GM23338 (cell line): ENCODE results near the gene CLSTN2. TPM values are rescaled to one million over a fixed set of nuclear protein-coding genes. Genes with fewer than 3 reads are reported as not detected.

Experiments used
- ATAC-seq: fragments of 200-7000 bp; cut with Tn5 transposase; 3 replicates; pipeline ENCODE4 v1.9.1; 2020
- DNase-seq: peaks from one replicate; pipeline ENCODE4 v3.0.0-alpha.2; 2015; ENCODE audit warnings: low spot score
- H2AFZ ChIP-seq: fragments of 200-600 bp; sonication (generic); 2 replicates; pipeline ENCODE4 v1.8.0; 2016; ENCODE audit warnings: antibody characterized with exemption, mild to moderate bottlenecking, moderate library complexity
- H3F3A ChIP-seq: fragments of 200-600 bp; sonication (generic); replicated peaks from 2 replicates; pipeline ENCODE4 v1.8.0; 2017; ENCODE audit warnings: antibody characterized with exemption, mixed run types, low read depth
- H3K27ac ChIP-seq: fragments of 200-600 bp; sonication (generic); 2 replicates; pipeline ENCODE4 v1.6.1; 2016; ENCODE audit warnings: low read depth
- H3K27me3 ChIP-seq: fragments of 200-600 bp; sonication (generic); 2 replicates; pipeline ENCODE4 v1.8.0; 2016; ENCODE audit warnings: mild to moderate bottlenecking, mixed run types, moderate library complexity; ENCODE audit not compliant: insufficient read depth
- H3K36me3 ChIP-seq: fragments of 200-600 bp; sonication (generic); 2 replicates; pipeline ENCODE4 v1.8.0; 2016; ENCODE audit warnings: mild to moderate bottlenecking; ENCODE audit not compliant: insufficient read depth
- H3K4me1 ChIP-seq: fragments of 200-600 bp; sonication (generic); 2 replicates; pipeline ENCODE4 v1.8.0; 2016; ENCODE audit warnings: mild to moderate bottlenecking, moderate library complexity; ENCODE audit not compliant: insufficient read depth
- H3K4me2 ChIP-seq: fragments of 200-600 bp; sonication (generic); 2 replicates; pipeline ENCODE4 v1.7.1; 2017; ENCODE audit warnings: mixed run types
- H3K4me3 ChIP-seq: fragments of 200-600 bp; sonication (generic); 2 replicates; pipeline ENCODE4 v1.6.1; 2016; ENCODE audit warnings: mixed run types
- H3K79me2 ChIP-seq: fragments of 200-600 bp; sonication (generic); replicated peaks from 2 replicates; pipeline ENCODE4 v1.8.0; 2017; ENCODE audit warnings: mild to moderate bottlenecking; ENCODE audit not compliant: insufficient read depth
- H3K9me2 ChIP-seq: fragments of 200-600 bp; sonication (generic); 2 replicates; pipeline ENCODE4 v1.8.0; 2017; ENCODE audit not compliant: insufficient read depth
- H4K20me1 ChIP-seq: fragments of 200-600 bp; sonication (generic); replicated peaks from 2 replicates; pipeline ENCODE4 v1.8.0; 2017; ENCODE audit warnings: mild to moderate bottlenecking; ENCODE audit not compliant: insufficient read depth
- H3K27ac Mint-ChIP-seq: 2 replicates; pipeline ENCODE4 v1.8.0; 2020; ENCODE audit warnings: inconsistent platforms, mild to moderate bottlenecking, moderate library complexity, mixed read lengths
- H3K27me3 Mint-ChIP-seq: 3 replicates; pipeline ENCODE4 v1.8.0; 2022; ENCODE audit warnings: low read depth, mild to moderate bottlenecking, moderate library complexity, mixed read lengths, inconsistent platforms; ENCODE audit not compliant: insufficient read depth, poor library complexity
- H3K36me3 Mint-ChIP-seq: 3 replicates; pipeline ENCODE4 v1.8.0; 2021; ENCODE audit warnings: low read depth, mild to moderate bottlenecking, inconsistent platforms, moderate library complexity, mixed read lengths
- H3K4me1 Mint-ChIP-seq: 3 replicates; pipeline ENCODE4 v1.8.0; 2020; ENCODE audit warnings: mild to moderate bottlenecking, inconsistent platforms, mixed read lengths
- H3K4me3 Mint-ChIP-seq: 3 replicates; pipeline ENCODE4 v1.8.0; 2021; ENCODE audit warnings: moderate library complexity, mild to moderate bottlenecking, inconsistent platforms, mixed read lengths
- H3K9me3 Mint-ChIP-seq: 3 replicates; pipeline ENCODE4 v1.8.0; 2020; ENCODE audit warnings: moderate library complexity, mild to moderate bottlenecking, inconsistent platforms, mixed read lengths
- CREB1 ChIP-seq: fragments of 250-450 bp; sonication (Bioruptor Pico); IDR thresholded peaks from 2 replicates; pipeline ENCODE4 v1.5.0; 2020; ENCODE audit warnings: low read depth, mild to moderate bottlenecking, moderate library complexity
- CTCF ChIP-seq, 2 experiments: fragments of 200-600 bp in 1 of 2; sonication (generic) in 1 of 2; conservative IDR thresholded peaks; 2 replicates each; pipeline versions ENCODE4 v1.5.1 to v1.6.1; 2016 to 2017; ENCODE audit warnings: antibody characterized with exemption in 2 of 2, low read depth in 2 of 2, mild to moderate bottlenecking in 2 of 2, moderate library complexity in 1 of 2
- ETS1 ChIP-seq: IDR thresholded peaks from 2 replicates; pipeline ENCODE4 v1.6.1; 2016; ENCODE audit warnings: antibody characterized with exemption
- EZH2 ChIP-seq: fragments of 200-600 bp; sonication (generic); IDR thresholded peaks from one replicate; pipeline ENCODE4 v1.8.0; 2017; ENCODE audit warnings: antibody characterized with exemption, mild to moderate bottlenecking, low read depth; ENCODE audit not compliant: unreplicated experiment
- EZH2phosphoT487 ChIP-seq: fragments of 200-600 bp; sonication (generic); IDR thresholded peaks from one replicate; pipeline ENCODE4 v1.8.1; 2018; ENCODE audit warnings: antibody characterized with exemption; ENCODE audit not compliant: unreplicated experiment
- JUNB ChIP-seq: IDR thresholded peaks from one replicate; pipeline ENCODE4 v1.6.1; 2016; ENCODE audit warnings: antibody characterized with exemption; ENCODE audit not compliant: unreplicated experiment
- NANOG ChIP-seq: IDR thresholded peaks from 2 replicates; pipeline ENCODE4 v1.6.1; 2016; ENCODE audit warnings: antibody characterized with exemption, borderline replicate concordance
- POLR2AphosphoS5 ChIP-seq: IDR thresholded peaks from 2 replicates; pipeline ENCODE4 v1.6.1; 2016; ENCODE audit warnings: antibody characterized with exemption, low read depth
- REST ChIP-seq: IDR thresholded peaks from one replicate; pipeline ENCODE4 v1.6.1; 2018; ENCODE audit warnings: antibody characterized with exemption; ENCODE audit not compliant: unreplicated experiment
- STAT1 ChIP-seq: IDR thresholded peaks from one replicate; pipeline ENCODE4 v1.6.1; 2016; ENCODE audit warnings: antibody characterized with exemption; ENCODE audit not compliant: unreplicated experiment
- ZNF114 ChIP-seq: fragments of 250-450 bp; sonication (Bioruptor Pico); IDR thresholded peaks from 2 replicates; pipeline ENCODE4 v1.5.0; 2020; ENCODE audit warnings: mild to moderate bottlenecking, moderate library complexity
- ZNF331 ChIP-seq: fragments of 250-450 bp; sonication (Bioruptor Pico); IDR thresholded peaks from 2 replicates; pipeline ENCODE4 v1.5.0; 2020; ENCODE audit warnings: low read depth, mild to moderate bottlenecking, moderate library complexity
- ZNF462 ChIP-seq: fragments of 250-450 bp; sonication (Bioruptor Pico); IDR thresholded peaks from 2 replicates; pipeline ENCODE4 v1.5.0; 2020; ENCODE audit warnings: mild to moderate bottlenecking, moderate library complexity
- polyA plus RNA-seq: library from polyadenylated mRNA; unstranded; fragments of >200 nt; fragmentation: Nextera tagmentation; extraction: Ambion mirVana; gene quantifications from 2 replicates; pipeline ENCODE4 v1.2.1, GENCODE V29; 2016
- total RNA-seq: library from RNA; depleted of rRNA; stranded (reverse); fragments of >200 nt; shearing (Covaris generic); gene quantifications from 2 replicates; pipeline ENCODE4 v1.2.3, GENCODE V29; 2014

CLSTN2 gene
- total and polyA plus RNA-seq, 2 experiments from 2014 or later: 0.11 to 0.83 TPM

- Mint-ChIP-seq H3K4me3 (no peak overlapping the region), H3K27me3 (no peaks in the 10 kb centered on the region)
- TF ChIP-seq STAT1 (no peak), ETS1 (no peak), EZH2 (no peak), REST (no peak), JUNB (no peak), EZH2phosphoT487 (no peak), CREB1 (no peak), NANOG (no peak), CTCF (conservative IDR thresholded peaks at IDR 0.05; ENCODE audit: low read depth in 2 of 2) (no peak), ZNF114 (CRISPR knock-in tag) (no peak), ZNF331 (CRISPR knock-in tag) (no peak), POLR2AphosphoS5 (no peak), ZNF462 (CRISPR knock-in tag) (no peak)
Observed at GRCh38 chr3:140177943-140178342, 243.0 kb downstream of the CLSTN2 start.

More at GRCh38 chr3:140177943-140178342, 243.0 kb downstream of the CLSTN2 start:
- no peaks in the 10 kb centered on the region for H3K27me3 ChIP-seq
- no peak overlapping the region for H2AFZ ChIP-seq
- Mint-ChIP-seq H3K27ac (no peak overlapping the region), H3K4me1 (peaks cover 11% of the 10 kb centered on the region), H3K36me3 (no peaks in the 10 kb centered on the region), H3K9me3 (no peaks in the 10 kb centered on the region)
- no peak overlapping the region for H3K4me2 ChIP-seq
- H3K79me2 ChIP-seq: no peaks in the 10 kb centered on the region
- no peaks in the 10 kb centered on the region for H3K4me1 ChIP-seq
- no peak overlapping the region for H3K4me3 ChIP-seq
- H3F3A ChIP-seq: no peaks in the 10 kb centered on the region
- H3K9me2 ChIP-seq: peaks cover 6% of the 10 kb centered on the region; the same call in 1 of the 2 replicates
- DNase-seq (no peak), ATAC-seq (no peak)
- H4K20me1 ChIP-seq: no peaks in the 10 kb centered on the region
- no peak overlapping the region for H3K27ac ChIP-seq
- H3K36me3 ChIP-seq: no peaks in the 10 kb centered on the region
